GM19023 (cell line): ENCODE data around the gene DDN.
A peak's percentile ranks its signal among the peaks of the same experiment; 100 is the strongest.

ENCODE experiments used
- ATAC-seq: cut with Tn5 transposase; IDR thresholded peaks from one replicate; pipeline ENCODE4 v1.9.1; 2021; ENCODE audit warnings: mild to moderate bottlenecking, moderate library complexity; ENCODE audit not compliant: unreplicated experiment

The DDN gene

DNA sequence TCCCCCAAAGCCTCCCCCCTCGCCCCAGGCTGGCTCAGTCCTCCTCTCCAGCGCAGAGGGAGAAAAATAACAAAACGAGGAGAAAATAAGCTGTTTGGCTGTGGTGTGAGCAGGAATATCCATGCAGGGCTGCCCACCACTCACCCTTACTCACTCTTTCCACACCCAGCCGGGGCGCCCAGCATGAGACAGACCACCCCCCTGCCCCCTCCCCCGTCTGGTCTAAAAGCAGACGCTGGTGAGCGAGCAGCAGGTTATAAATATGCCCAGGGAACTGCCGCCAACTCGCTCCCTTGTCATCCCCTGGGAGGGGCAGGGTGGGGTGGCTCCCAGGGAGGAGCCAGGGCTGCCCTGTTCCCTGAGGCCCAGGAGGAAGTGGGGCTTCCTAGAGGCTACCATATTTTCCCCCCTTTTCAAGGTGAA, 13.7 kb downstream of the DDN start:
- ATAC-seq: no peak

GRCh38 chr12:48982397-48983080, 16.6 kb downstream of the DDN start:
- no peak for ATAC-seq

- no peak for ATAC-seq
Measured at GRCh38 chr12:48981757-48982157, 17.4 kb downstream of the DDN start.

DNA sequence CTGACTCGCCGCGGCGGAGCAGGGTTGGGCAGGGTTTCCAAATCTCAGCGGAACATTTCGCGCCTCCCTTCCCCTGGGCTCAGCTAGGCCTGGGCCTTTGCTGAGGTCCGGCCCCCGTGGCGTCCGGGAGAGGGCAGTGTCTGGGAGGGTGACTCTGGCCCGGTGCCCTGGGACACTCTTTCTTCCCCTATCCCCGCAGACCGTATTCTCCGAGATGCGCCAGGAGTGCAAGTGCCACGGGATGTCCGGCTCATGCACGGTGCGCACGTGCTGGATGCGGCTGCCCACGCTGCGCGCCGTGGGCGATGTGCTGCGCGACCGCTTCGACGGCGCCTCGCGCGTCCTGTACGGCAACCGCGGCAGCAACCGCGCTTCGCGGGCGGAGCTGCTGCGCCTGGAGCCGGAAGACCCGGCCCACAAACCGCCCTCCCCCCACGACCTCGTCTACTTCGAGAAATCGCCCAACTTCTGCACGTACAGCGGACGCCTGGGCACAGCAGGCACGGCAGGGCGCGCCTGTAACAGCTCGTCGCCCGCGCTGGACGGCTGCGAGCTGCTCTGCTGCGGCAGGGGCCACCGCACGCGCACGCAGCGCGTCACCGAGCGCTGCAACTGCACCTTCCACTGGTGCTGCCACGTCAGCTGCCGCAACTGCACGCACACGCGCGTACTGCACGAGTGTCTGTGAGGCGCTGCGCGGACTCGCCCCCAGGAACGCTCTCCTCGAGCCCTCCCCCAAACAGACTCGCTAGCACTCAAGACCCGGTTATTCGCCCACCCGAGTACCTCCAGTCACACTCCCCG, 18.0 kb downstream of the DDN start:
- no peak for ATAC-seq

DNA sequence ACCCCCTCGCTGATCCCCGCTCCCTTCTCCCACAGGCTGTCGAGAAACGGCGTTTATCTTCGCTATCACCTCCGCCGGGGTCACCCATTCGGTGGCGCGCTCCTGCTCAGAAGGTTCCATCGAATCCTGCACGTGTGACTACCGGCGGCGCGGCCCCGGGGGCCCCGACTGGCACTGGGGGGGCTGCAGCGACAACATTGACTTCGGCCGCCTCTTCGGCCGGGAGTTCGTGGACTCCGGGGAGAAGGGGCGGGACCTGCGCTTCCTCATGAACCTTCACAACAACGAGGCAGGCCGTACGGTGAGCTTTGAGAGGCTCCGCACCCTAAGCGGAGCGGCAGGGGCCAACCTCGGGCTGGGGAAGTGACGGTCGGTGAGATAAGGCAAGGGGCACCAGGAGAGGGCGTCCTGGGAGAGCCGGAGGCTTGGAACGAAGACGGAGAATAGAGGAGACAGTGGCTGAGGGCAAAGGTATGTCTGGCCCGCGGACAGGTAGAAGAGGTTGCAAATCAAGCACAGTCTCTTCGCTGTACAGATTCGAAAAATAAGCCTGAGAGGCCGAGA, 18.7 kb downstream of the DDN start:
- no peak for ATAC-seq

DNA sequence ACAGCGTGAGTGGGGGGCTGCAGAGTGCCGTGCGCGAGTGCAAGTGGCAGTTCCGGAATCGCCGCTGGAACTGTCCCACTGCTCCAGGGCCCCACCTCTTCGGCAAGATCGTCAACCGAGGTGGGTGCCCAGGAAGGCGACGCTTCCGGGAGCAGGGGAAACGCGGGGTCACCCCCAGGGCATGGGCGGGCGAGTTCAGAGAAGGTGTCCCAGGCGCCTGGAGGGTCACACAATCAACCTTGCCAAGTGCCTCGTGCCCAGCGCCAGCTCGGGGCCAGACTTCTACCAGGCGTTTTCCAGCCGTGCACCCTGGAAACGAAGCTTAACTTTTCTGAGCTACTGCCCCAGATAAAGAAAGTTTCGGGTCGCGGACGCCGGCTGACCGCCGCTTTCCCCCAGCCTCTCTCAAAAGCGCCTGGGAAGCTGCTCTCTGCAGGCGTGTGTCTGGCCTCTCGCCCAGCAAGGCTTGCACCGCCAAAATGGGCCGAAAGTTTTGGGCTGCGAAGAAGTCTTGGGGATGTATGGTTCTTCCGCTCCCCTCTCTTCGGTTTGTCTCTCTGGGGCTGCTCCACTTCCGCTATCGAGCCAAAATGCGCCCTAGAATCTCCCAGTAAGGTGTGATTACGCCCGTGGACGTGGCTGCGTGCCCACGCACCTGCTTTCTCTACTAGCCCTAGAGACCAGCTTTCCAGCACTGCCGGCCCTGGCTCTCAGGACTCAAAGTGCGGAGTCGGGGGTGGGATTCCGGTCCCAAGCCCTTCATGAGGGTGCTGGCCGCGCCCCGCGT, 19.4 kb downstream of the DDN start:
- no peak for ATAC-seq

DNA sequence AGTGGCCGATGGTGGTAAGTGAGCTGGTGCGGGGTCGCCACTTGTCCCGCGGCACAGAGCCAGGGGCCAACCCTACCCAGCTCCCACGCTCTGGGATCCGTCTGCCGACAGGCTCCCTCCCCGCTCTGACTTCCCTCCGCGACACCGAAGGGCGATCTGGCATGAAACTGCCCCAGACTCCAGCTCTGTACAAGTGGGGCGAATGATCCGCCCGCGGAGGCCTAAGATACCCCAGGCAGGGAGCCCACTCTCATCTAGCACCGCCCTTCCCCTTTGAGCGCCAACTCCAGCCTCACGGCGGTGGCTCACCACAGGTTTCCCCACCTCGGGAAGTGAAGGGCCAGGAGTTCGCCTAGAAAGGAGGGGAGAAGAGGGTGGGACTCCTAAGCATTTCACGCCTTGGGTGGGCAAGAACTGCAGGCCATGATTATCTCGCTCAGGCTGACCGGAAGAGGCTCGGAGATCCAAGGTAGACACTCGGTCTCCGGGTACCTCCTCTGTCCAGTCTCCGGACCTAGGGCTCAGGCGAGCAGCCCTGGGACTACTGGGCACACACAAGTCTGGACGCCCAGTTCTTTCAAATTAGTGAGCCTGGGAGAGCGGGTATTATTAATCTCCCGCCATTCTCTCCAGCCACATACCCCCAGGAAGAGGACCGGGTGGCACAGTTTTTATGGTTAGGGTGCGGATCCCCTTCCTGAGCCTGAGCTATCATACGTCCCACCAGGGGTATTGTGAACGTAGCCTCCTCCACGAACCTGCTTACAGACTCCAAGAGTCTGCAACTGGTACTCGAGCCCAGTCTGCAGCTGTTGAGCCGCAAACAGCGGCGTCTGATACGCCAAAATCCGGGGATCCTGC, 20.2 kb downstream of the DDN start:
- ATAC-seq: no peak

GRCh38 chr12:48978291-48978740, 20.9 kb downstream of the DDN start, which contains the start of gene WNT1:
Gene WNT1, plus strand, starts transcription at chr12:48978322. Its CDS starts 329 bp downstream, at chr12:48978651.
- peak; percentile 4 for ATAC-seq

DNA sequence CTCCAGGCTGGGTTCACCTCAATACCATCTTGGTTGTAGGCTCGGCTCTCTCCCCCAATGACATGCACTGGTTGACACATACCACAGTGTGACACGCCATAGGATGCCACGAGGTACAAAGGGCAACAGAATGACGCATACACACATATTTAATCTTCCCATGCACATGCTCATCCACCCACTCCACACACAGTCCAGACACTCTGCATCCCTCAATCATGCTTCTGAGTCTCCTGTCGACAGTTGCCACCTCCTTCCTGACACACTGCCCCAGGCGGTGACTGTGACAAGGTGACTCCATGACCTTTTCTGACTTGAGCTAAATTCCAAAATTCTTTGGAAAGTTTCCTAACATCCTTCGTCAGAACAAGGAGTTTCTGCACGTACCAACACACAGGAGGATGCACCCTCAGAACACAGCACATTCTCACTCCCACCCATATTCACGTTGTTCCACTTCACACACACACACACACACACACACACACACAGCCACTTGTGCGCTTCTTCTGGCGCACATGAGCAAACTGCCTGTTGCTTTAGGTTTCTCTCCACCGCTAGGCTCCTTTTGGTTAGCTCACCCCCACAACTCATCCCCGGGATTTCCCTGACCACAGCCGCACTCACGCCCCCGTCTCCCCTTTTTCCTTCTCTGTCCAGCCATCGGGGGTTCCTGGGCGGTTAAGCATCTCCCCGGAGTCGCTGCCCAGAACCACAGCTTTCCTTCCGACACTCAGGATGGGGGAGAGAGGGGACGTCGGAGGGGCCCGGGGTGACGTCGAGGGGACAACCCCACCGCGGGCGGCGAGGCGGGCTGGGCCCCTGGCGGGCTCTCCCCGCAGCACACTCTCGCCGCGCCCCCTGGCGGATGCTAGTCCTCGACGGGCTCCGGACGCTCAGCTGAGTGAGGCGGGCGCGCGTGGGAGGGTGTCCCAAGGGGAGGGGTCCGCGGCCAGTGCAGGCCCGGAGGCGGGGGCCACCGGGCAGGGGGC, 21.6 kb downstream of the DDN start:
- ATAC-seq: peak; percentile 55

DNA sequence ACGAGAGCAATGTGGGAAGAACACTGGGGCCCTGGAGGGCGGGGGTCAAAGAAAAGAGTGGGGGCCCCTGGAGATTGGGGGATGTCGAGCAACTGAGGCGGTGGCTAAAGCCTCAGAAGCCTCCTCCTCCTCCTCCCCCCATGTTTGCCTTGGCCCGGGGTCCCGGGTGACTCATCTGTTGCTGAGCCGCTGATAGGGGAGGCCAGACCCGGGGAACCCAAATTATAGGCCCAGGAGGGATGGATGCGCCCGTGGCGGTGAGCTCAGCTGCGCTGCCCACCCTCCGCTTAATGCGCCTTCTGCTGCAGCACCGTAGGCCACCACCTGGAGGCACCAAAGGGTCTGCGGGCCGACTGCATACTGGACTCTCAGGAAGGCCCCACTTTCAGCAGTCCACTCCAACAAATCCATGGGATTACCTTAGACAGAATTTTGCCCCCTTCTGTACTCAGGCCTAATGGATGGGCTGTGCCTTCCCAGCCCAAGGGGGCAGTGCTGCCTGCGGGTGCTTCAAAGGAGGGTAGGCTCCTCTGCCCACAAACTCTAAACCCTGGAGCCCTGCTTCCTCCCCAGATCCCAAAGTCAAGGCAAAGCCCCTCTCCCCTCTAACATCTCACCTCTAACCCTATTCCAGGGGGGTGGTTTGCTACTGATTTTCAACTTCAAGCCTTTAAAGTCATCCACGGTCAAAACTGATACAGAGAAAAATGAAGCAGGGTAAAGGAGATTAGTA, 25.1 kb downstream of the DDN start:
- no peak for ATAC-seq

- ATAC-seq: no peak
Measured at GRCh38 chr12:48973531-48973930, 25.6 kb downstream of the DDN start.

GRCh38 chr12:48972952-48973483, 26.2 kb downstream of the DDN start:
- ATAC-seq: no peak

DNA sequence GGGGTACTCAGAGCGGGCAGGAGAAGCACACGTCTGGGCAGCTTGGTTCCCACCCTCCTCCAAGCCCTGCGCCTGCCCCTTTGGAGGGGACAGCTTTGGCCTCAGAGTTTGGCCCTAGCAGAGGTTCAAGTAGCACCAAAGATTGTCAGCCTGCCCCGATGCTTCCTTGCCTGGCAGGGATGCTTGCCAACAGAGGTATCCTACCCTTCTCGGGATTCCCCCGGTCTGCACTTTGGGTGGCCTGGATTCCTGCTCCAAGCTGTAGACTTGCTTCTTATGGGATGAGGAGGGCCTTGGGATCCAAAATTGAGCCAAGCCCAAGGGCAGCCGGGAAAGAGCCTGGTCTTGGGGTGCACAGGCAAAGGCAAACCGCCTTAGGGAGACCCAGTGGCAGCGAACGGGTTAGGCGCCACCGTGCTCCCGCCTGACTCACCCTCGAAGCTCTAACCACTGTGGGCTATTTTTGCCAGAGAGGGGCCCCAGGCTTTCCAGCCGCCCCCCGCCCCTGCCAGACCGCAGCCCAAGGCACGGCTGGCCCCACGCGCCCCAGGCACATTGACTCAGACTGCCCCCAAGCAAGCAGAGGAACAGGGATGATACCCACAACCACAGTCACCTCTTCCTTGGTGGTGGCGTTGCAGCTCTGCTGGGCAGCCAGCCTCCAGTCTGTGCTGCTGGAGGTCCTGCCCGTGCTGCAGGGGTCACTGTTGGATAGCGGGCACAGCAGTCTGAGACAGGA, 26.8 kb downstream of the DDN start:
- ATAC-seq: no peak

DNA sequence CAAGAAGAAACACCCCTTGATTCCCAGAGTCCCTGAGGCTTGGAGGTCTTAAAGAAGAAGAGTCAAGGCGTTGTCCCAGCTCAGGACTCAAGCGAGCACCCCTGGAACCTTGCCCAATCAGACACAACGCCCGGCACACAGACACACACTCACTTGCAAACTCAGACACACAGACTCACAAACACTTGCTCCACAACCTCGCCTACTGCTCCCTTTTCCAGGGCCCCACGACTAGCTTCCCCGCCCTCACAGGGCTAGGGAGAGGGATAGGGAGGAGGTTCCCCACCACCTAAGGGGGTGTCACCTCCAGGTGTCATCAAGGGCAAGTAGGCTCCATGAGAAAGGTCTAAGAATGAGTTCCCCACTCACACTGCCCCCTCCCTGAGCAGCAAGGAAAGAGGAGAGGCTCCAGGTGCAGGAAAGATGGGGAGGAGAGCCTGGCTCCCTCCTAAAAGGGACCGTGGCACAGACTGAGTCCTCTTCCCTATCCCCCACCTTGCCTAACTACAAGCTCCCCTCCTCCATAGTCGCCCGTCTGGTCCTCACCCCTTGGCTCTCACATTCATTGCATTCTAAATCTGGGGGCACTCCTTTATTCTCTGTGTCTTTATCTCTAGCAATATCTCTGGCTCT, 28.4 kb downstream of the DDN start:
- ATAC-seq: no peak

DNA sequence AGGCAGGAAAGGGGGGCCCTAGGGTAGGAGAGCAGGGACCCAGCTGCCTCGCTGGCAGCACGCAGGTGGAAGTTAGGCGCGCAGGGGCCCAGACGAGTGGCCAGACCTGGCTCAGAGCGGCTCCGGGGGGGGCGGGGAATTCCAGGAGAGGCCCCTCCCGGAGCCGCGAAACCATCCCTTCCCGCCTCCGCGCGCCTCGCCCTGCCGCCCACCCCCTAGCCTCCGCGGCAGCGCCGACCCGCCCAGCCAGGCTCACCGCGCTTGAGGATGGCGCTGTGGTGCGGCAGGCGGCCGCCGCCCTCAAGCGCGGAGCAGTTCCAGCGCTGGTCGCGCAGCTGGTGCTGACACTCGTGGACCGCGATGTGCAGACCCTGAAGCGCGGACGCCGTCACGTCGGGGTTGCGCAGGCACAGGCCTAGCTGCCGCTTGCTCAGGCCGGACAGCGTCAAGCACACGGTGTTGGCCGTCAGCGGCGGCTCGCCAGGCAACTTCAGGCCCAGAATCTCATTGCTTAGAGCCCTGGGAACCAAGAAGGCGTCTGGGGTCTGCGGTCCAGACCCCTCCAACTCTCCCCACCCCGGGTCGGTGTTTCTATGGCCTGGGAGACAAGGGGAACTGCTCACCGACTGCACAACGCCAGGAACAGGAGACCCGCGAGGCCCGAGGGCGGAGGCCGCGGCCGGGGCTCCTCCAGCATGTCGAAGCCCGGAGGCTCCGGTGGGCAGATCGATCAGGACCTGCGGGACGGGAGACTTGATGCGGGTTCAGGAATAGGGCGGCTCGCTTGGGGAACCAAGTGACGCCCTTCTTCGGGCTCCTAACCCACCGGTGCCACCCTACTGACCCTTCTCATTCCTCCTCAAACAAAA, 29.1 kb downstream of the DDN start:
- ATAC-seq: no peak
